GM23338 (cell line): ENCODE results near the gene DUS3L. TPM values are rescaled to one million over a fixed set of nuclear protein-coding genes. Genes with fewer than 3 reads are reported as not detected.

Source experiments
- ATAC-seq: fragments of 200-7000 bp; cut with Tn5 transposase; 3 replicates; pipeline ENCODE4 v1.9.1; 2020
- DNase-seq: peaks from one replicate; pipeline ENCODE4 v3.0.0-alpha.2; 2015; ENCODE audit warnings: low spot score
- H2AFZ ChIP-seq: fragments of 200-600 bp; sonication (generic); 2 replicates; pipeline ENCODE4 v1.8.0; 2016; ENCODE audit warnings: antibody characterized with exemption, mild to moderate bottlenecking, moderate library complexity
- H3F3A ChIP-seq: fragments of 200-600 bp; sonication (generic); replicated peaks from 2 replicates; pipeline ENCODE4 v1.8.0; 2017; ENCODE audit warnings: antibody characterized with exemption, mixed run types, low read depth
- H3K27ac ChIP-seq: fragments of 200-600 bp; sonication (generic); 2 replicates; pipeline ENCODE4 v1.6.1; 2016; ENCODE audit warnings: low read depth
- H3K27me3 ChIP-seq: fragments of 200-600 bp; sonication (generic); 2 replicates; pipeline ENCODE4 v1.8.0; 2016; ENCODE audit warnings: mild to moderate bottlenecking, mixed run types, moderate library complexity; ENCODE audit not compliant: insufficient read depth
- H3K36me3 ChIP-seq: fragments of 200-600 bp; sonication (generic); 2 replicates; pipeline ENCODE4 v1.8.0; 2016; ENCODE audit warnings: mild to moderate bottlenecking; ENCODE audit not compliant: insufficient read depth
- H3K4me1 ChIP-seq: fragments of 200-600 bp; sonication (generic); 2 replicates; pipeline ENCODE4 v1.8.0; 2016; ENCODE audit warnings: mild to moderate bottlenecking, moderate library complexity; ENCODE audit not compliant: insufficient read depth
- H3K4me2 ChIP-seq: fragments of 200-600 bp; sonication (generic); 2 replicates; pipeline ENCODE4 v1.7.1; 2017; ENCODE audit warnings: mixed run types
- H3K4me3 ChIP-seq: fragments of 200-600 bp; sonication (generic); 2 replicates; pipeline ENCODE4 v1.6.1; 2016; ENCODE audit warnings: mixed run types
- H3K79me2 ChIP-seq: fragments of 200-600 bp; sonication (generic); replicated peaks from 2 replicates; pipeline ENCODE4 v1.8.0; 2017; ENCODE audit warnings: mild to moderate bottlenecking; ENCODE audit not compliant: insufficient read depth
- H3K9me2 ChIP-seq: fragments of 200-600 bp; sonication (generic); 2 replicates; pipeline ENCODE4 v1.8.0; 2017; ENCODE audit not compliant: insufficient read depth
- H4K20me1 ChIP-seq: fragments of 200-600 bp; sonication (generic); replicated peaks from 2 replicates; pipeline ENCODE4 v1.8.0; 2017; ENCODE audit warnings: mild to moderate bottlenecking; ENCODE audit not compliant: insufficient read depth
- H3K27ac Mint-ChIP-seq: 2 replicates; pipeline ENCODE4 v1.8.0; 2020; ENCODE audit warnings: inconsistent platforms, mild to moderate bottlenecking, moderate library complexity, mixed read lengths
- H3K27me3 Mint-ChIP-seq: 3 replicates; pipeline ENCODE4 v1.8.0; 2022; ENCODE audit warnings: low read depth, mild to moderate bottlenecking, moderate library complexity, mixed read lengths, inconsistent platforms; ENCODE audit not compliant: insufficient read depth, poor library complexity
- H3K36me3 Mint-ChIP-seq: 3 replicates; pipeline ENCODE4 v1.8.0; 2021; ENCODE audit warnings: low read depth, mild to moderate bottlenecking, inconsistent platforms, moderate library complexity, mixed read lengths
- H3K4me1 Mint-ChIP-seq: 3 replicates; pipeline ENCODE4 v1.8.0; 2020; ENCODE audit warnings: mild to moderate bottlenecking, inconsistent platforms, mixed read lengths
- H3K4me3 Mint-ChIP-seq: 3 replicates; pipeline ENCODE4 v1.8.0; 2021; ENCODE audit warnings: moderate library complexity, mild to moderate bottlenecking, inconsistent platforms, mixed read lengths
- H3K9me3 Mint-ChIP-seq: 3 replicates; pipeline ENCODE4 v1.8.0; 2020; ENCODE audit warnings: moderate library complexity, mild to moderate bottlenecking, inconsistent platforms, mixed read lengths
- CREB1 ChIP-seq: fragments of 250-450 bp; sonication (Bioruptor Pico); IDR thresholded peaks from 2 replicates; pipeline ENCODE4 v1.5.0; 2020; ENCODE audit warnings: low read depth, mild to moderate bottlenecking, moderate library complexity
- CTCF ChIP-seq, 2 experiments: fragments of 200-600 bp in 1 of 2; sonication (generic) in 1 of 2; conservative IDR thresholded peaks; 2 replicates each; pipeline versions ENCODE4 v1.5.1 to v1.6.1; 2016 to 2017; ENCODE audit warnings: antibody characterized with exemption in 2 of 2, low read depth in 2 of 2, mild to moderate bottlenecking in 2 of 2, moderate library complexity in 1 of 2
- ETS1 ChIP-seq: IDR thresholded peaks from 2 replicates; pipeline ENCODE4 v1.6.1; 2016; ENCODE audit warnings: antibody characterized with exemption
- EZH2 ChIP-seq: fragments of 200-600 bp; sonication (generic); IDR thresholded peaks from one replicate; pipeline ENCODE4 v1.8.0; 2017; ENCODE audit warnings: antibody characterized with exemption, mild to moderate bottlenecking, low read depth; ENCODE audit not compliant: unreplicated experiment
- EZH2phosphoT487 ChIP-seq: fragments of 200-600 bp; sonication (generic); IDR thresholded peaks from one replicate; pipeline ENCODE4 v1.8.1; 2018; ENCODE audit warnings: antibody characterized with exemption; ENCODE audit not compliant: unreplicated experiment
- JUNB ChIP-seq: IDR thresholded peaks from one replicate; pipeline ENCODE4 v1.6.1; 2016; ENCODE audit warnings: antibody characterized with exemption; ENCODE audit not compliant: unreplicated experiment
- NANOG ChIP-seq: IDR thresholded peaks from 2 replicates; pipeline ENCODE4 v1.6.1; 2016; ENCODE audit warnings: antibody characterized with exemption, borderline replicate concordance
- POLR2AphosphoS5 ChIP-seq: IDR thresholded peaks from 2 replicates; pipeline ENCODE4 v1.6.1; 2016; ENCODE audit warnings: antibody characterized with exemption, low read depth
- REST ChIP-seq: IDR thresholded peaks from one replicate; pipeline ENCODE4 v1.6.1; 2018; ENCODE audit warnings: antibody characterized with exemption; ENCODE audit not compliant: unreplicated experiment
- STAT1 ChIP-seq: IDR thresholded peaks from one replicate; pipeline ENCODE4 v1.6.1; 2016; ENCODE audit warnings: antibody characterized with exemption; ENCODE audit not compliant: unreplicated experiment
- ZNF114 ChIP-seq: fragments of 250-450 bp; sonication (Bioruptor Pico); IDR thresholded peaks from 2 replicates; pipeline ENCODE4 v1.5.0; 2020; ENCODE audit warnings: mild to moderate bottlenecking, moderate library complexity
- ZNF331 ChIP-seq: fragments of 250-450 bp; sonication (Bioruptor Pico); IDR thresholded peaks from 2 replicates; pipeline ENCODE4 v1.5.0; 2020; ENCODE audit warnings: low read depth, mild to moderate bottlenecking, moderate library complexity
- ZNF462 ChIP-seq: fragments of 250-450 bp; sonication (Bioruptor Pico); IDR thresholded peaks from 2 replicates; pipeline ENCODE4 v1.5.0; 2020; ENCODE audit warnings: mild to moderate bottlenecking, moderate library complexity
- polyA plus RNA-seq: library from polyadenylated mRNA; unstranded; fragments of >200 nt; fragmentation: Nextera tagmentation; extraction: Ambion mirVana; gene quantifications from 2 replicates; pipeline ENCODE4 v1.2.1, GENCODE V29; 2016
- total RNA-seq: library from RNA; depleted of rRNA; stranded (reverse); fragments of >200 nt; shearing (Covaris generic); gene quantifications from 2 replicates; pipeline ENCODE4 v1.2.3, GENCODE V29; 2014

DUS3L gene
- total and polyA plus RNA-seq, 2 experiments from 2014 or later = 26.2 to 53.0 TPM

DNA sequence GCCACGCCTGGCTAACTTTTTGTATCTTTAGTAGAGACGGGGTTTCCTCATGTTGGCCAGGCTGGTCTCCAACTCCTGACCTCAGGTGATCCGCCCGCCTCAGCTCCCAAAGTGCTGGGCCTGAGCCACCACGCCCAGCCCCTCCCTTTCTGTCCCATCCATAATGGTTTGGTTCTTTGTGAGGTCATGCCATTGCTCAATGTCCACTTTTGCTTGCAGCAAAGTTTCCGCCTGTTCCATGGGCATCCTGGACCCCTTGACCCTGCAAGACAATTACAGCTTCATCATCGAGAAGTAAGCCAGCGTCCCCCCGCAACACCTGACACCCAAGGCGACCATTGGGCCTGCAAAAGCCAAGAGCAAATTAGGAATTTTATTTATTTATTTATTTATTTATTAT lies 23.0 kb downstream of the DUS3L start:
- no peak overlapping the region for H3K4me3 ChIP-seq
- no peaks in the 10 kb centered on the region for H3K36me3 ChIP-seq
- H3F3A ChIP-seq = no peaks in the 10 kb centered on the region
- Mint-ChIP-seq H3K4me1 (peaks cover 2% of the 10 kb centered on the region; the same call in 1 of the 3 replicates), H3K9me3 (no peaks in the 10 kb centered on the region), H3K36me3 (no peaks in the 10 kb centered on the region), H3K4me3 (no peak overlapping the region), H3K27ac (no peak overlapping the region), H3K27me3 (peaks cover 7% of the 10 kb centered on the region)
- DNase-seq = no peak
- no peaks in the 10 kb centered on the region for H3K4me1 ChIP-seq
- H3K27ac ChIP-seq = no peak overlapping the region
- no peaks in the 10 kb centered on the region for H3K27me3 ChIP-seq
- no peaks in the 10 kb centered on the region for H3K79me2 ChIP-seq
- TF ChIP-seq STAT1 (no peak), CTCF (conservative IDR thresholded peaks at IDR 0.05; ENCODE audit: low read depth in 2 of 2) (no peak), EZH2 (no peak), ETS1 (no peak), NANOG (no peak), EZH2phosphoT487 (no peak), CREB1 (CRISPR knock-in tag) (no peak), POLR2AphosphoS5 (no peak), ZNF114 (CRISPR knock-in tag) (no peak), ZNF462 (CRISPR knock-in tag) (no peak), ZNF331 (CRISPR knock-in tag) (no peak), REST (no peak), JUNB (no peak)
- ATAC-seq = no peak
- 0 out of 2 replicates have a peak, but pooled peaks cover 2% of the 10 kb centered on the region for H3K9me2 ChIP-seq
- no peak overlapping the region for H2AFZ ChIP-seq
- no peak overlapping the region for H3K4me2 ChIP-seq
- H4K20me1 ChIP-seq = no peaks in the 10 kb centered on the region
